NCI-H345 treated with DMSO at 0.1 percent for 48 hours (cell line): ENCODE data around the gene HIC1.

Experiments used
- DNase-seq: peaks from one replicate; lab custom pipeline; 2025; ENCODE audit not compliant: unreplicated experiment; lab: John Stamatoyannopoulos, UW

HIC1 gene

DNA sequence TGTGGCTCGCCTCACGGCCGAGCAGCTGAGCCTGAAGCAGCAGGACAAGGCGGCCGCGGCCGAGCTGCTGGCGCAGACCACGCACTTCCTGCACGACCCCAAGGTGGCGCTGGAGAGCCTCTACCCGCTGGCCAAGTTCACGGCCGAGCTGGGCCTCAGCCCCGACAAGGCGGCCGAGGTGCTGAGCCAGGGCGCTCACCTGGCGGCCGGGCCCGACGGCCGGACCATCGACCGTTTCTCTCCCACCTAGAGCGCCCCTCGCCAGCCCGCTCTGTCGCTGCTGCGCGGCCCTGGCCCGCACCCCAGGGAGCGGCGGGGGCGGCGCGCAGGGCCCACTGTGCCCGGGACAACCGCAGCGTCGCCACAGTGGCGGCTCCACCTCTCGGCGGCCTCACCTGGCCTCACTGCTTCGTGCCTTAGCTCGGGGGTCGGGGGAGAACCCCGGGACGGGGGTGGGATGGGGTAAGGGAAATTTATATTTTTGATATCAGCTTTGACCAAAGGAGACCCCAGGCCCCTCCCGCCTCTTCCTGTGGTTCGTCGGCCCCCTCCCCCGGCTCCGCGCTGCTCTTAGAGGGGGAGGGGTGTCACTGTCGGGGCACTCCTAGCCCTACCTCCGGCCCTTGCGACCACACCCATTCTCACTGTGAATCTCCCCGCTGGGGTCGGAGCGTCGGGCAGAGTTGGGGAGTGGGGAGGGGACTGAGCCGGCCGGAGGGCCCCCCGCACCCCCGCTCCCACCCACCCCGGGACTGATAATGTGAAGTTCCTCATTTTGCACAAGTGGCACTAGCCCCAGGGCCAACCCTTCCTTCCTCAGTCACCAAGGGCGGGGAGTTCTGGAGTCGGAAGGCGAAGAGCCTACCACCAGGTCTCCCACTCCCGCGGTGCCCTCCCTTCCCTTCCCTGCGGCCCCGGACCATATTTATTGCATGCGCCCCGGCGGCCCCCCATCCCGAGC is 4.0 kb downstream of the HIC1 start:
- DNase-seq, result no peak

DNA sequence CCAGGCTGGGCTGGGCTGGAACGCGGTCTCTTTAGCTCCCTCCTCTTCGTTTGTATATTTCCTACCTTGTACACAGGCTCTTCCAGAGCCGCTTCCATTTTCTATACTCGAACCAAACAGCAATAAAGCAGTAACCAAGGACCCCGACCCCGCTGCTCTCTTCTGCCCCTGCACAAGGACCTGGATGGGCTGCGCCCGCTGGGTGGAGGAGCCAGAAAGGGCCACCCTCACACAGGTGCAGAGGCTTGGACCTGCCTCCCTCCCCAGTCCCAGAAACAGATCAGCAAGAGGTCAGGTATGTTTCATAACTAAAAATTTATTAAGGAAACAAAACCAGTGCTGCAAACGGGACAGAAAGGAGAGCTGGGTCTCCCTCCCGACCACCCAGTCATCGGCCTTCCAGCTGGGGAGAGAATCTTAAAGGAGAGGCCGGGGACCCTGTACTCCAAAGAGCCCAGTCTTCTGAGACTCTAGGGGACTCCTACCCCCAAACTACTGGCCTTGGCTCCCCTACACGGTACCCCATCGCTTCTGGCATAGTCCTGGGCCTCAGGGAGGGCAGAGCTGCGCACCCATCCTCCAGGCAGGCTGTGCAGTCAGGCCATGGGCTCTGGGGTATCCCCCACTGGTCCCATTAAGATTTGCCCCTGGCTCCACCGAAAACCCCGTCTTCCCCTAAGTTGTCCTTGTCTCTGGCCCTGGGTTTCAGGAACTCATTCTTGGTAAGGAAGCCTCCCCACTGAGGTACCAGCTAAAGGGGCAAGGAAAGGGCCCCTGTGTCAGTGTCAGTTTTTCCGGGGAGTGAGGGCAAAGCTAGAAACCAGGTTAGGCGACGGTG is 4.9 kb downstream of the HIC1 start:
- no peak for DNase-seq

DNA sequence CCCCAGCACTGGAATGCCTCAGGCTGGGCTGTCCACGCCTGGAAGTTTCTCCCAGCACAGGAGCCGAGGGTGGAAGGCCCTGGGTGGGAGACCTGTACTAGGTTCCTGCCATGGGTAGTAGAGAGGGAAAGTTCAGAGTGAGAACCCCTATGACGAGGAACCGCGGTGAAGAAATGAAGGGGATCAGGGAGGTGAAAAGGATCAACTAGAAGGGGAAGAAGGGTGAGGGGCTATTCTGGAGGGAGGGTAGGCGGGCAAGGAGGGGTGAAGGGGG is 5.4 kb downstream of the HIC1 start:
- DNase-seq, result no peak

DNA sequence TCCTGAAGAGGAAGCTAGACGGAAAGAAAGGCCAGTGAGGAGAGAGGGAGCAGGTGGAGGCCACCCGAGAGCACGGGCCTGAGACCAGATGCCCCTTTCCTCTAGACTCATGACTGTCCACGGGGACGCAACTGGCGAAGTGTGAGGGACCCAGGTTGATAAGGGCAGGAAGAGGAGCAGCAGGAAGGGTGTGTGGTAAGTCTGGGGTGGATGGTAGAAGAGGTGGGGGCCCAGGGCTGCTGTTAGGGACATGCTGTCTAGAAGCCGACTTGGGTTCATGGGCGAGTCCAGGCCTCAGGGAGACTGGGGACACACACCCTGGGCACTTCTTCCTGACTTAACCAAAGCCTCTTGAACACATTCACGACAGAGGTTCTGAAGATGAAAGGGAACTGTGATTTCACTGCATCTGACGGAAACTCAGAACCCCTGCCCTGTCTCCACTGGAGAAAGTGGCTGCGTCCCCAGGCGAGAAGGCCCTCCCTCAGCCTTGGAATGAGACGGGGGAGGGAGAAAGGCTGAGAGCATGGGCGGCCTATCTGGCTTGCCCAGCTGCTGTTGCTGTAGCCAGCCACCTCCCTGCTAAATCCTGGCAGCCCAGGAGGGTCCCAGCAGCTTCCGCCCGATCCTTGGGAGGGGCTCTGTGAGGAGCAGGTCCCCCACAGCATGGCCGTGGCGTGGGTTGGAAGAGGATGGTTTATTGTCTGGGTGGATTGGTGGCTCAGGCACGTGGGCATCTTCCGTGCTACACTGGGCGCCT is 6.0 kb downstream of the HIC1 start:
- DNase-seq, result no peak

DNA sequence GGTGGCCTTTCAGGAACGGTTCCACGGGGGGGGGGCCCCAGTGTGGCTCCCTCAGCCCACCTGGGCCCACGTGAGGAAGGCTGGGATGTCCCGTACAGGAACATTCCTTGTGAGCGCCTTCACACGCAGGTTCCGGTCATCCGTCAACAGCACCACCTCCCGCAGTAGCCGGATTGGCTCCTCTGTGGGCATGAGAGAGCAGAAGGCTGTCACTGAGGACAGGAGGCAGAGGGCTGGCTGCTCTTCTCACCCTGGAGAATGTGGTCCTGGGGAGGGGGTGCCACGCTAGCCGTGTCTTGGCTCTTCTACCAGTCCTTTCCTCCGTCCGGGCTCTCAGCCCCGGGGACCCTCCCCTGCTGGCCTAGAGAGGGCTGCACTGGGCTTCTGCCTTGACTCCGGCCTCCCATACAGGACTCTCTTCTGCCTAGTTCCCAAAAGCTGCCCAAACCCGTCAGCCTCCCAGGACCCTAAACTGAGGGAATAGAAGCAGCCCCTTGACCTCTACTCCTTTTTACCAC is 6.6 kb downstream of the HIC1 start:
- DNase-seq, result no peak

DNA sequence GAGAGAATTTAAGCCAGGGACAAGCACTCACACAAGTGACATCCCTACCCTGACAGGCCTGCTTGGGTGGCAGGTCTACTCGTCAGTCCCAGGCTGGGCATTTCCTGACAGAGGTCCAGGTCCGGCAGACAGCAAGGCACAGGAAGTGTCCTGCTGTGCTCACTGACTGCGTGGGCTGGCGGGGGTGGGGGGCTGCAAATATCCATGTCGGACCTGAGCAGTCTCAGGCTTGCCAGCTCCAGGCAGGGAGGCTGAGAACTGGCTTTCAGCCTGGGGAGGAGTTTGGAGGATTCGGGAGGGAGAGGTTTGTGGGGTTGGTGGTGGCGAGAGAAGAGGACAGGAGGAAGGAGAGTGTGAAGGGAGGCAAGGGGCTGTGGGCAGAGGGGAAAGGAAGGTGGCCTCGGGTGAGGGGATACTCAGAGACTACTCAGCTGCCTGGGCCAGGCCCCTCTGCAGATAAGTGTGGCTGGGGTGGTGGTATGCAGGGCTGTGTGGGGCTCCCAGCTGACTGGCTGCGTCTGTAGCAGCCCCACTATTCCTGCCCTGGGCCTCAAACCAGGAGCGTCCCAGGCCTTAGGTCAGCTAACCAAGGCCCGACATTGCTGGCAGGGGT is 7.8 kb downstream of the HIC1 start:
- DNase-seq, result no peak

DNA sequence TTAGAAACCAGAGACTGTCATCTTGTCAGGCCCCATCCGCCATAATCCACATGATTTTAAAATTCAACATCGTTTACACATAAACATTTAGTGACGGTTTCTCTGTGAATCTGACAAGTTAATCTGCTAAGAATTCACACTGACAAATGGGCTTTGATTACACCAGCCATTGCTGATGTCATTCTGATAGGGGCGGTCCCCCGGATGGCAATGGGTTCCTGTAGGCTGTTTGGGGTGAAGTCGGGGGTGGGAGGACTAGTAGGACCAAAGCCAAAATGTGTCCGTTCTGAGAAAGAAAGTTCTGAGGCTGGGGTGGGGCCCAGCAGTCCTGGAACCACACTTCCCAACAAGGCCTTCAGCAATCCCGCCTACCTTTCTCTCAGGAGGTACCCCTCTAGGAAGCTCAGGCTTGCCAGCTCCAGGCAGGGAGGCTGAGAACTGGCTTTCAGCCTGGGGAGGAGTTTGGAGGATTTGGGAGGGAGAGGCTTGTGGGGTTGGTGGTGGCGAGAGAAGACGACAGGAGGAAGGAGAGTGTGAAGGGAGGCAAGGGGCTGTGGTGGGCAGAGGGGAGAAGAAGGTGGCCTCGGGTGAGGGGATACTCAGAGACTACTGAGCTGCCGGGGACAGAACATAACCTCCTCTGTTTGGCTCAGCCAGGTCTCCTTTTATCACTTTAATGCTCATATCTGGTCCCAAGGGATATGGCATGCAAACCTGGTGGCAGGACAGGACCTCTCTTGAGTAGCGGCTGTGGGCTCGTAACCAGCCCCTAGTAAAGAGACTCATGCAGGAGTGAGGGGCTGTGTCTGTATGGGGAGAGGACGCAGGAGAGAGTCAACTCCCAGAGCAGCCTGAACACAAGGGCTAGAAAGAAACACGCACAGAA is 8.6 kb downstream of the HIC1 start:
- no peak for DNase-seq

DNA sequence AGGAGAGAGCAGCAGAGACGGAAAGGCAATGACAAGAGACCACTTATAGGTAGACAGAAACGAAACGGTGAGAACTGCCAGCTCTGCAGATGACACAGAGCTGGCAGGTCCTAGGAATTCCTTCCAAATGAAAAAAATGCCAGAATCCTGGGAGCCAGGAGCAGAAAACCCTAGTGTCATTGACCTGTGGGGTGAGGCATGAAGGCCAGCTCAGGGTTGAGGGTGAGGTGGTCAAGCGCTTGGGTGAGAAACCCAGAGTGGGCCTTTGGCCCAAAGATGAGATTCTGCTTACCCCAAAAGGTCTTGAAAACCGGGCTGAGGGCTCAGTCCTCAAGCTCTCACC is 9.2 kb downstream of the HIC1 start:
- DNase-seq, result no peak

DNA sequence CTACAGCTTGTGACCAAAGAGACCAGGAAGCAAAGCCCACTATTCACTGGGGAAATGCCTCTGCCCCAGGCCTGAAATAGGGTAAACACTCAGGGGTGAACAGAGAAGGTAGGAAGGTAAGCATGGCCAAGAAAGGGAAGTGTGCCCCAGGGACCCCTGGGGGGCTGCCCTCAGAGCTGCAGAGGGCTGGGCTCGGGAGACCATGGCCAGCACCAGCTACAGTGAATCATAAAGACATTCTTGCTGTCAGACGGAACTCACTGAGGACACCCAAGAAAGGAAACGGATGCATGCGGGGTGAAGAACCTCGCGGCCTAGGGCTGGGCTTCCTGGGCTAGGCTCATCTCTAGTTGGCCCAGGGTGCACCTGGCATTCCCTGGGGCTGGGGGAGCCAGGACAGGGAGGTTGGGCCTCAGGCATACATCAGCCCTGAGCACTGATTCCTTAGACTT is 9.6 kb downstream of the HIC1 start:
- no peak for DNase-seq

DNA sequence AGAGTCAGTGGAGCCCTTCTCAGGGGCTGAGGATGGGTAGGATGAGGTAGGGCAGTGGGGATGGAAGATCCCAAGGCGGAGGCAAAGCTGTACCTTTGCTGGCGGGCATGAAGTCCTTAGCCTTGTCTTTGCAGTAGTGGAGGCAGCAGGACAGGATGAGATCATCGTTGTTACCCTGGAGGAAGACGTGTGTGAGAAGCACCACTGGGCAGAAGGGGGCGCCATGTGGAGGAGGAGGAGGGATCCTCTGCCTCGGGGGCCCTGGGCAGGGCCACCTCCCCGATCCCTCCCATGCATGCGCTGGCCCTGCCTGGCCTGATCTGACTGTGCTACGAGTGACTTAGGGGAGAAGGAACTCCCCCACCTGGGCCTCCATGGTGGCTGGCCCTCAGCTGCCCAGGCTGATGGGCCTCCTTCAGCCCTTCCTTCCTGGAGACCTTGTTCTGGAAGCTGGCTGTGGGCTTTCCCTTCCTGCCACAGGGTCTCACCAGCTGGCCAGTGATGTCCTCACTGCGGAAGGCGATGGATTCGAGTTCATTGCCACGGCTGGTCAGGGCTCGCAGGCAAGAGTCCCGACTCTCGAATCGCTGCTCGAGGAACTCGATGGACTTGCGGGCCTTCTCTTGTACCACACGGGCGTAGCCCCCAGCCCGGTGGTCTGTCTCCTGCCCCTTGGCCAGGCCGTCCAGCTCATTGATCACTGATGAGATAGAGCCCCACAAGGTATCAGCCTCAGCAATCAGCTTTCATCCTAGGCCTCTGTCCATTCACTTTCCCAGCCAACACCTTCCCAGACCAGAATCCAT is 10.3 kb downstream of the HIC1 start:
- no peak for DNase-seq

DNA sequence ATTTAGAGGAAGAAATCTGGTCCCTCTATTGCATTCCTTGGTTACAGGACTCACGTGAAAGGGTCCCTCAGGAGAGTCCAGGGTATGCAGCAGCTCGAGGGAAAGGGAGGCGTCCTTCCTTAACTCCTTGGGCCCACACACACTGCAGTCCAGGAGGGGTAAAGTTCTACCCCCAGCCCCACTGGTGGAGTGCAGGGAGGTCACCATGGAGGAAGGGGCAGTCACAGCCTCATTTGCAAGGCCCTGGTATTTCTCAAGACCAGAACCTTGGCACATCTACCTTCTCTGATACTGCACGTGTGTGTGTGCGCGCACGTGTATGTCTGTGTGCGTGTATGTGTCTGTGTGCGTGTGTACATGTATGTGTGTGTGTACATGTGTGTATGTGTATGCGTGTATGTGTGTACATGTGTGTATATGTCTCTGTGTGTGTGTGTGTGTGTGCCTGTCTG is 11.1 kb downstream of the HIC1 start:
- no peak for DNase-seq

DNA sequence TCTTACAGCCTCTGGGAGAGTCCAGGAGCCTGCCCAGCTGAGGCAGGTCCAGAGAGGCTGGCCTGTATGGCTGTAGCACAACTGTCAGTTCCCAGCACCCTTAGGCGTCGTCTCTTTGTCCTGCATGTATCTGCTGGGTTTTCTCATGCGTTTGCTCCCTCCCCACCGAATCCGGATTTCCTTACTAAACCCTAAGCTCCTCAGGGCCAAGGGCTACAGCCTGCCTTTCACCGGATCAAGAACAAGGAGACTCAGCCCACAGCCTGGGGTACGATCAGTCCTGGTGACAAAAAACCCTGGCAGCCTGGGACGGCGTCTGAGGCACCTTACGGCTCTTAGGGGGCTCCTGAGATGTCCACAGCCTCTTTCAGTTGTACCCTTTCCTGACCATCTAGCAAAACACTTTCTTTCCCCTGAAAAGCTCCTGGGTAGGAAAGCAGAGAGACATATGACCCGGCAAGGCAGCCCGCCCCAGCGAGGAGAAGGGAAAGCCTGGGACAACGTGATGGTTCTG is 12.2 kb downstream of the HIC1 start:
- no peak for DNase-seq

DNA sequence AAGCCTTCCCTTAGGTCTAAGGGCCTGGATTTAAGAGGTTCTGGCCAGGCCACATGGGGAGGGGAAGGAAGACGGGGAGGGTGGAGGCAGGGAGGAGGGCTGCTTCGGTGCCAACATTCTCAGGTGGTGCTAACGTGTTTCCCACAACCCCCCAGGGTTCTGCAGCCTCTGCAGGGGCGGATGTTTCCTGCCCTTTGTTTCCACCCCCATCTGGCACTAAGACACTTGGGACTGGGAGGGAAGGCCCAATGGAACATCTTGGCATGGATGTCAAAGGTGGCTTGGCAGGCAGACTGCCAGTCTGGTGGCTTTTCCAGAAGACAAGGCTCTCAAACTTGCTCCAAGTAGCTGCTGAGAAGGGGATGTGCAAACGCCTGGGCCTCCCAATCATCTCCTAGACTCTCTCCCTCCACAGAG is 12.7 kb downstream of the HIC1 start:
- no peak for DNase-seq

DNA sequence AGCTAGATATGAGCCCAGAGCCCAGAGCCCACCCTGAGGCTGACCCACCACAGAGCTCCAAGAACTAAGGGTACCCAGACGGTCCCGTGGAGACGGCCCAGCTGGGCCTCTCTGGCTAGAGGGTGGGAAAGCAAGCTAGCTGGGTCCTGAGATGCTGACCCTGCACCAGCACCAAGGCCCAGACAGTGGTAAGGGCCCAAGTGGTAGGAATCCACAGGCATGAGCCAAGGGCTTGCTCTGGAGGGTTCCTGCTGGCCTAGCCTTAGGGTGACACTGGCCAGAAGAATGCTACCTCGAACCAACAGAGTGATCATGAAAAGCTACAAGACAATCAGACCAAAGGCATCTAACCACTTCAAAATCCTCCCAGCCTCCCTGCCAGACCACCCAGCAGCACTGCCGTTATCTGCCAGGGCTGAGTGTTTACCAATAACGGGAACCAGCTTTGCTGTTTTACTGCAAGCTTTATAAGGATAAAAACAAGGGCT is 13.2 kb downstream of the HIC1 start:
- no peak for DNase-seq

DNA sequence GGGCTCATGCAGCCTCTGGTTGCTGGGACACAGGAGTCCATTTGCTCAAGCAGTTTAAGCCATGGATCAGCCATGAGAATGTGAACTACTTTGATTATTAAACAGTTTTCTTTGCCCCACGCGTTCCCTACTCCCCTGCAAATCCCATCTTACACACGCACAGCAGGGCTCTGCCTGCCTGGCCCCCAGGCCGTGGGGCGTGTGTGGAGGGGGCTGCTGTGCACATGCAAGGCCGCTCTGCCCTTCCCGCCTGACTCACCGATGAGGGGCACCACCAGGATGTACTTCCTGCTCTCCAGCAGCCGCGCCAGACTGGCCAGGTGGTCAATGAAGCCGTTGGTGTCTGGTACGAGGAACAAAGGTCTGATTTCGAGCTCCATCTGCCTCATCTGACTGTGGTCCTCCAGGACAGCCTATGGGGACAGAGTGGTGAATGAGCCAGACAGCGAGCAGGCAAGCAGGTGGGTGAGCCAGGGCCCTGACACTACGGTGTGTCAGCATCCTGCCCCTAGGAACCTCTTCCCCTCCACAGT is 13.7 kb downstream of the HIC1 start:
- no peak for DNase-seq

DNA sequence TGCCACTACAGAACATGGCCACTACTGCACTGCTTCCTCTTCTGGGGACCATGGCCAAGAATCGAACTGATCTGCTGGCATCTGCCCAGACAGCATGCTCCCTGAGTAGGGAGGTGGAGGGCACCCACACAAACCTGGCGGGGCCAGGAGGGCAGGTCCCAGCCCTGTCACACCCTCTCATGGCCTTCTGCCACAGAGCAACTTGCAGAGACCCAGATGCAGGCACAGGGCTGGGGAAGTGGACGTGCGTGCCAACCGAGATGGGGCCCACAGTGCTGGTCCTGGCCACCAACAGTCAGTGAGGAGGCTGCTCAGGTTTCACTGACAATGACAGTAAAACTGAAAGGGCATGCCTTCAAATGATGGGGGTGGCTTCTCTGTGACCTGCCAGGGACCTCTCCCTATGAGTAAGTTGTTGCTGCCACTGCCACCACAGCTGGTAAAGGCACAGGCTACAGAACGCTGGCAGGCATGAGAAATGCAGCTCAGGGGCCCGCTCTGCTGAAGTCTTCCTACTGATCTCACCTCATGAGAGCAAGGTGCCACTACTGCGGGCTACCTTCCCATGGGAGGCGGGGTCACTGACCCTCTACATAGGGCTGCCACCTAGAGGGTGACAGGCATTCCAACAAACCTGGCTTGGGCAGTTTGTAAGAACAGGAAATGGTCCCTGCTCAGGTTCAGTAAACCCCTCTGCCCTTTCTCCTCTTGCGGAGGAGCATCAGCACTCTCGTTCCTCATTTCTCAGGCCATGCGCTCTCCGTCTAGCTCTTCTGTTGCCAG is 15.5 kb downstream of the HIC1 start:
- no peak for DNase-seq

DNA sequence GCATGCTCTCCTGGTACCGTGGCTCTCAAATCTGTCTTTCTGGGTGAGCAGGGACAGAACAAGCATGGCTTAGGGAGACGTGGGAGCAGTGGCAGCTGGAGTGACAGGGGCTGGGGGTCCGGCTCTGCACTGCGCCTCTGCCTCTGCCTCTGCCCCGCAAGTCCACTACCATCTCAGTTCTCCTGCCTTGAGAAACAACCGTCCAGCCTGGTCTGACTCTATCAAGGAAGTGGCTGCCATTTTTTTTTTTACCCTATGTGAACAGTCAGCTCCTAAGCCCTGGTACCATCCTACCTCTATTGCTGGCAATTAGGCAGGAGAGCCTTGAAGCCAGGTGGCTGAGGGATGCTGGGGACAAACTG is 16.1 kb downstream of the HIC1 start:
- no peak for DNase-seq
